ENCODE measurements around the gene IKZF3. TPM values are rescaled to one million over a fixed set of nuclear protein-coding genes. Genes with fewer than 3 reads are reported as not detected.

Gene IKZF3
- total and polyA plus RNA-seq, 2 donors from 2014 or later: 0.09 to 10.2 TPM

- H3K4me1 ChIP-seq (ENCODE audit: control insufficient read depth in 2 of 3, insufficient read depth in 2 of 3, low read depth in 1 of 3, low read length in 3 of 3): no peaks in the 10 kb centered on the region
- H3K36me3 ChIP-seq (ENCODE audit: control insufficient read depth in 2 of 3, insufficient read depth in 3 of 3, low read length in 3 of 3): no peaks in the 10 kb centered on the region
- intact Hi-C loops (cut with DNase I): no loop called here
- no peak overlapping the region for H3K9ac ChIP-seq (ENCODE audit: low read length in 3 of 3)
- TF ChIP-seq CTCF (IDR thresholded peaks at IDR 0.05; ENCODE audit: borderline replicate concordance, extremely low read depth, insufficient read depth): no peak
- no peak for FAIRE-seq
- no peak overlapping the region for H3K4me3 ChIP-seq (ENCODE audit: low read length in 3 of 3)
- H3K27ac ChIP-seq (ENCODE audit: low read depth in 2 of 2, low read length in 2 of 2): no peak overlapping the region
- DNase-seq: no peak
- no peaks in the 10 kb centered on the region for H3K27me3 ChIP-seq (ENCODE audit: control insufficient read depth, insufficient read depth, low read length)
- no peaks in the 10 kb centered on the region for H3K9me3 ChIP-seq (ENCODE audit: control insufficient read depth in 2 of 3, insufficient read depth in 1 of 3, low read length in 3 of 3)
Measured at GRCh38 chr17:39759204-39759603, 104.9 kb downstream of the IKZF3 start.

- FAIRE-seq: no peak
- Histone ChIP-seq H3K4me1 (ENCODE audit: control insufficient read depth in 2 of 3, insufficient read depth in 2 of 3, low read depth in 1 of 3, low read length in 3 of 3) (peaks cover 0 to 2% (median 0%) of the 10 kb centered on the region in 3 donors), H3K27me3 (ENCODE audit: control insufficient read depth, insufficient read depth, low read length) (no peaks in the 10 kb centered on the region), H3K9me3 (ENCODE audit: control insufficient read depth in 2 of 3, insufficient read depth in 1 of 3, low read length in 3 of 3) (no peaks in the 10 kb centered on the region), H3K27ac (ENCODE audit: low read depth in 2 of 2, low read length in 2 of 2) (no peak overlapping the region), H3K9ac (ENCODE audit: low read length in 3 of 3) (no peak overlapping the region), H3K4me3 (ENCODE audit: low read length in 3 of 3) (no peak overlapping the region), H3K36me3 (ENCODE audit: control insufficient read depth in 2 of 3, insufficient read depth in 3 of 3, low read length in 3 of 3) (no peaks in the 10 kb centered on the region)
- TF ChIP-seq CTCF (IDR thresholded peaks at IDR 0.05; ENCODE audit: borderline replicate concordance, extremely low read depth, insufficient read depth): no peak
- intact Hi-C loops (cut with DNase I): no loop called here
- no peak for DNase-seq
Measured at GRCh38 chr17:39757931-39758873, 105.9 kb downstream of the IKZF3 start.

GRCh38 chr17:39757176-39757662 is 106.9 kb downstream of the IKZF3 start:
- no peak for TF ChIP-seq CTCF (IDR thresholded peaks at IDR 0.05; ENCODE audit: borderline replicate concordance, extremely low read depth, insufficient read depth)
- Histone ChIP-seq H3K4me3 (ENCODE audit: low read length in 3 of 3) (no peak overlapping the region), H3K9ac (ENCODE audit: low read length in 3 of 3) (no peak overlapping the region), H3K27me3 (ENCODE audit: control insufficient read depth, insufficient read depth, low read length) (no peaks in the 10 kb centered on the region), H3K4me1 (ENCODE audit: control insufficient read depth in 2 of 3, insufficient read depth in 2 of 3, low read depth in 1 of 3, low read length in 3 of 3) (peaks cover 0 to 6% (median 2%) of the 10 kb centered on the region in 3 donors), H3K36me3 (ENCODE audit: control insufficient read depth in 2 of 3, insufficient read depth in 3 of 3, low read length in 3 of 3) (no peaks in the 10 kb centered on the region), H3K27ac (ENCODE audit: low read depth in 2 of 2, low read length in 2 of 2) (no peak overlapping the region), H3K9me3 (ENCODE audit: control insufficient read depth in 2 of 3, insufficient read depth in 1 of 3, low read length in 3 of 3) (no peaks in the 10 kb centered on the region)
- no peak for DNase-seq
- no peak for FAIRE-seq
- intact Hi-C loops (cut with DNase I): no loop called here

Data from kidney (tissue), 14 donors.